Muscle layer of colon (tissue), 2 donors: ENCODE data around the gene USP3.
"Not testable (repeated sequence)": the region's sequence is repeated elsewhere in the genome, so short reads cannot be mapped to it uniquely, and the experiment has no call there.

Experiments used
- H3K27ac ChIP-seq: one replicate; pipeline ENCODE4 v1.7.0; 2013; ENCODE audit warnings: low read depth, mild to moderate bottlenecking, low read length, moderate library complexity
- H3K27me3 ChIP-seq, 2 donors: one replicate each; pipeline ENCODE4 v1.7.0; 2013; ENCODE audit warnings: low read length in 2 of 2, mild to moderate bottlenecking in 2 of 2; ENCODE audit not compliant: insufficient read depth in 2 of 2, control insufficient read depth in 1 of 2
- H3K36me3 ChIP-seq: one replicate; pipeline ENCODE4 v1.7.0; 2013; ENCODE audit warnings: mild to moderate bottlenecking, low read length; ENCODE audit not compliant: insufficient read depth
- H3K4me1 ChIP-seq: one replicate; pipeline ENCODE4 v1.7.0; 2013; ENCODE audit warnings: mild to moderate bottlenecking, low read length; ENCODE audit not compliant: insufficient read depth
- H3K4me3 ChIP-seq, 2 donors: one replicate each; pipeline ENCODE4 v1.7.0; 2013; ENCODE audit warnings: low read length in 2 of 2, low read depth in 1 of 2, mild to moderate bottlenecking in 1 of 2, moderate library complexity in 1 of 2
- H3K9ac ChIP-seq: one replicate; pipeline ENCODE4 v1.7.0; 2013; ENCODE audit warnings: low read length
- H3K9me3 ChIP-seq: one replicate; pipeline ENCODE4 v1.7.0; 2013; ENCODE audit warnings: mild to moderate bottlenecking, low read length
- donor health status: abdominal sarcoma.
- donor health status: Adenocarcinoma of cecum.

The USP3 gene

DNA sequence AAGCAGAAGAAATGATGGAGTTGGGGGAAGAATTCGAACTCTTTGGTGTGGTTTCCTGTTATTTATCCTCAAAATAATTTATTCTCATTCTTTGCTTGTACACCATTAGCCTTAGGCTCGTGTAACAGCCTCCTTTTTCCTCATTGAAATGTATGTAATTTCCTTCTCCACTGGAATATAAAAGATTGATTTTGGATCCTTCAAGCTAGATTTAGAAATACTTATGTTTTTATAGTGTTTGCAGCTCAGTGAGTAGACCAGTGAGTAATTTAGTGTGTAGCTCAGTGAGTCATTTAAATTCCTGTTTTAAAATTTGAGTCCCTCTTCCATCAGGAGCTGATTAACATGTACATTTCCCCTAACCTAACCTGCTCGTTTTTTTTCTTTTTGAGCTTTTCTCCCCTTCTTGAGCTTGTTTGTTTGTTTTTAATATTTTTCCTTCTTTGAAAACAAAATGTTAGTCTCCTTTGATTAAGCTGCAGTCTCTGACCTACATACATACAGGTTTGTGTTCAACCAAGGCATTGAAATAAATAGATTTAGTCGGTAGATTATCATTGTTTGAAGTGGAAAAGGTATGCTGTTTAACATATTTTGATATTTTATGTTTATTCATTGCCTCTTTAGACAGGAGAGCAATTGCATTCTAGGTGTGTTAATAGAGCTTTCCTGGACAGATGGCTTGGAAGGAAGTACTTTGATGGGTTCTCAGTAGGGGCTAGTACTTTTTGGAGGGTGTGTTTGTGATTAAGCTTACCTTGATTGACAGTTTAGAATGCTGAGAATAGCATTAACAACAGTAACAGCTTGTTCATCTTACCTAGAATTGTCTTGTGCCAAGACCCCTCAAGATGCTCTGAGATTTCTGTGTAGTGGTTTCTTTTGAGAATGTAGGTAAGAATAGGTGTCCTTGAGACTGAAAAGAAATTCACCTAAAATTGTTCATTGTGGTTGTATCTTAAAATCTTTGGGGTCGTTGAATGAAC lies 5.9 kb downstream of the USP3 start:
- Histone ChIP-seq H3K4me1 (peaks cover 55% of the 10 kb centered on the region), H3K4me3 (no peak overlapping the region), H3K36me3 (no peaks in the 10 kb centered on the region), H3K27me3 (no peaks in the 10 kb centered on the region), H3K9ac (no peak overlapping the region), H3K9me3 (no peaks in the 10 kb centered on the region), H3K27ac (no peak overlapping the region)

- no peaks in the 10 kb centered on the region for H3K9me3 ChIP-seq
- H3K4me1 ChIP-seq = peaks cover 54% of the 10 kb centered on the region
Observed at GRCh38 chr15:63512148-63512547, 7.8 kb downstream of the USP3 start.

GRCh38 chr15:63513271-63513670 lies 8.9 kb downstream of the USP3 start:
- Histone ChIP-seq H3K27me3 (no peaks in the 10 kb centered on the region), H3K4me3 (no peak overlapping the region), H3K36me3 (no peaks in the 10 kb centered on the region), H3K9me3 (no peaks in the 10 kb centered on the region), H3K27ac (no peak overlapping the region), H3K9ac (no peak overlapping the region), H3K4me1 (peaks cover 48% of the 10 kb centered on the region)

More at GRCh38 chr15:63512148-63512547, 7.8 kb downstream of the USP3 start:
- no peaks in the 10 kb centered on the region for H3K27me3 ChIP-seq
- H3K4me3 ChIP-seq = no peak overlapping the region
- H3K9ac ChIP-seq = no peak overlapping the region
- no peak overlapping the region for H3K27ac ChIP-seq
- no peaks in the 10 kb centered on the region for H3K36me3 ChIP-seq

- no peaks in the 10 kb centered on the region for H3K9me3 ChIP-seq
- H3K4me3 ChIP-seq = no peak overlapping the region
- H3K4me1 ChIP-seq = peaks cover 44% of the 10 kb centered on the region
- H3K27me3 ChIP-seq = no peaks in the 10 kb centered on the region
- H3K36me3 ChIP-seq = no peaks in the 10 kb centered on the region
- no peak overlapping the region for H3K27ac ChIP-seq
- no peak overlapping the region for H3K9ac ChIP-seq
Observed at GRCh38 chr15:63513728-63514127, 9.3 kb downstream of the USP3 start.

DNA sequence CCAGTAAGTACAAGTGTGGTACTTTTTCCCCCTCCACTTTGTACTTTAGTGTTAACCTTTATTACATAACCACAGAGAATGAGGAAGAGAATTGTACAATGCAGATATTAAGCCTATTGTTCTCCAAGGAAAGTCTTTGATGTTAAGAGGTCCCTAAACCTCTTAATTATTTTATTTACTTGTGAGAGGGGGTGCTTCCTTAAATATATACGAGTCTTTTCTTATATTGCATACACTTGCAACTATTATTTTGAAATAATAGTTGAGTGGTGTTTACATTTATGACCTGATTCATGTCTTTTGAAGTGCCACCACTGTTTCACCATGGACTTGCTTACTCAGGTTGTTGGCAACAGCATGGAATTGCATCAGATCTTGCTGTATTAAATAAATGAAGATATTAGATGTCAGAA lies 10.1 kb downstream of the USP3 start:
- no peaks in the 10 kb centered on the region for H3K36me3 ChIP-seq
- no peaks in the 10 kb centered on the region for H3K9me3 ChIP-seq
- no peak overlapping the region for H3K9ac ChIP-seq
- no peaks in the 10 kb centered on the region for H3K27me3 ChIP-seq
- no peak overlapping the region for H3K27ac ChIP-seq
- no peak overlapping the region for H3K4me3 ChIP-seq
- peaks cover 41% of the 10 kb centered on the region for H3K4me1 ChIP-seq

- Histone ChIP-seq H3K4me1 (peaks cover 50% of the 10 kb centered on the region), H3K27me3 (no peaks in the 10 kb centered on the region), H3K4me3 (no peak overlapping the region), H3K36me3 (no peaks in the 10 kb centered on the region), H3K9ac (no peak overlapping the region), H3K27ac (no peak overlapping the region), H3K9me3 (no peaks in the 10 kb centered on the region)
Observed at GRCh38 chr15:63517202-63517601, 12.8 kb downstream of the USP3 start.

DNA sequence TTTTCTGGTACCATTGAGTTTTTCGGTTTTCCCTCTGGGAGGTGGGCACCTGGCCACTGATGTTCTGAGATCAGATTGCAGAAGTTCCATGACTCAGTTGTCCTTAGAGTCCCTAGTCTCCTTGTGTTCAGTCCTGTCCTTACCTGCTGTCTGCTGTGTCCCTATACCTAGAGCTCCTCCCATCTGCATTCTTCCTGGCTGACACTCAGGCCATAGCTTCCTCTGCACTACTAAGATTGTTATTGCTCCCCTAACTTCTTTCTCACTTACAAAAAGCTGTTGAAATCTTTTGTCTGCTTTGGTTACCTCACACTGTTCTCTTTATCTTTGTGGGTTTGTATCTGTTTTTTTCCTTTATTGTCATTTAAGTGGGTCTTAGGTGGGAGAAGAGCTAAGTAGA lies 13.2 kb downstream of the USP3 start:
- Histone ChIP-seq H3K9me3 (no peaks in the 10 kb centered on the region), H3K4me3 (no peak overlapping the region), H3K27ac (no peak overlapping the region), H3K36me3 (no peaks in the 10 kb centered on the region), H3K9ac (no peak overlapping the region), H3K4me1 (peaks cover 53% of the 10 kb centered on the region), H3K27me3 (no peaks in the 10 kb centered on the region)

DNA sequence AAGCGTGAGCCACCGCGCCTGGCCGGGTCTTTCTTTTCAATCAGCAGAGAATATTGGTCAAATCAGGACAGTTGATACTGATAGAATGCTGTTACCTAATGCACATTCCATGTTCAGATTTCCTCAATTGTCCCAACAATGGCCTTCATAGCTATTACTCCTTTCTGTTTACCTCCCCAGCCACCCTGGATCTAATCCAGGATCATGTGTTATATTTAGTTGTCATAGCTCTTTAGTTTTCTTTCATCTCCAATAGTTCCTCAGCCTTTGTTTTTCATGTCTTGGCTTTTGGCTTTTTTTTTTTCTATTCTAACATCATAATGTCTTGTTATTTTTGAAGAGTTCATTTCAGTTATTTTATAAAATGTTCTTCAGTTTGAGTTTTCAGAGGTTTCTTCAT lies 14.6 kb downstream of the USP3 start:
- Histone ChIP-seq H3K27me3 (no peaks in the 10 kb centered on the region), H3K4me3 (no peak overlapping the region), H3K27ac (no peak overlapping the region), H3K9me3 (no peaks in the 10 kb centered on the region), H3K36me3 (no peaks in the 10 kb centered on the region), H3K9ac (no peak overlapping the region), H3K4me1 (peaks cover 67% of the 10 kb centered on the region)

- no peak overlapping the region for H3K4me3 ChIP-seq
- no peaks in the 10 kb centered on the region for H3K36me3 ChIP-seq
- H3K27ac ChIP-seq = no peak overlapping the region
- peaks cover 65% of the 10 kb centered on the region for H3K4me1 ChIP-seq
- H3K9ac ChIP-seq = no peak overlapping the region
- no peaks in the 10 kb centered on the region for H3K9me3 ChIP-seq
- no peaks in the 10 kb centered on the region for H3K27me3 ChIP-seq
Observed at GRCh38 chr15:63519548-63520178, 15.3 kb downstream of the USP3 start.

- H3K4me3 ChIP-seq, H3K27ac ChIP-seq, H3K36me3 ChIP-seq, H3K27me3 ChIP-seq, H3K9ac ChIP-seq, H3K9me3 ChIP-seq: not testable (repeated sequence)
- H3K4me1 ChIP-seq = peaks cover 63% of the 10 kb centered on the region
Observed at GRCh38 chr15:63520462-63520861, 16.1 kb downstream of the USP3 start.

GRCh38 chr15:63522225-63522578 lies 17.8 kb downstream of the USP3 start:
- Histone ChIP-seq H3K9me3 (no peaks in the 10 kb centered on the region), H3K9ac (no peak overlapping the region), H3K27me3 (no peaks in the 10 kb centered on the region), H3K27ac (no peak overlapping the region), H3K4me3 (no peak overlapping the region), H3K36me3 (no peaks in the 10 kb centered on the region), H3K4me1 (peaks cover 56% of the 10 kb centered on the region)
